Right kidney (tissue), 1 donor: Measurements from ENCODE around the gene HPGDS.

Experiments
- DNase-seq: peaks from one replicate; pipeline ENCODE4 v3.0.0-alpha.2; 2016

The HPGDS gene

DNA sequence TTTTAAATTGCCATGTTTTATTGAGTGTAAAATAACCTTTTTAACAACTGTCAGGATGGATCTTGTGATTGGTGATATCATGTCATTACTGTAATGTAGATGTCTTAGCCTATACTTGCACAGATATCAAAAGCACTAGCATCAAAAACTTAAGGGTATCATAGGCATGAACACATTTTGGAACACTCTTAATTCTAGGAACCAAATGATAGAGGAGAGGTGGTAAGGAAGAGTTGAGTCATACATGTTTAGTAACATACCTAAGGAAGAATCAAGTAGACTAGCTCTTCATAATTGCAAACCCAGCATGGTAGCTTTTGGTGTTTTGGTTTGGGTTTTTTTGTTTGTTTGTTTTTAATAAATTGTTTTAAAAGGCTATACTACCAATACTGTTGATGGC, 91.5 kb downstream of the HPGDS start:
- DNase-seq = no peak
